ENCODE results near the gene EIF4G1. TPM values are rescaled to one million over a fixed set of nuclear protein-coding genes. Genes with fewer than 3 reads are reported as not detected.

EIF4G1 gene
- total and polyA plus RNA-seq, 7 donors = 62.9 to 249 (median 168) TPM

- Histone ChIP-seq H3K27ac (peak overlapping the region in 1 of 4 donors; percentile 24), H3K9me3 (no peaks in the 10 kb centered on the region), H3K4me3 (no peak overlapping the region), H3K36me3 (peaks cover 96 to 100% (median 100%) of the 10 kb centered on the region in 4 donors), H3K27me3 (no peaks in the 10 kb centered on the region), H3K4me1 (peaks cover 0 to 12% (median 7%) of the 10 kb centered on the region in 4 donors)
- WGBS, 2 donors = 97% methylated on average over 21 of the region's 21 CpGs
- TF ChIP-seq CTCF (IDR thresholded peaks at IDR 0.05) = no peak
- no peak for TF ChIP-seq EP300 (IDR thresholded peaks at IDR 0.05)
- no peak for TF ChIP-seq POLR2AphosphoS5 (IDR thresholded peaks at IDR 0.05)
- TF ChIP-seq POLR2A (IDR thresholded peaks at IDR 0.05) = no peak
- intact Hi-C loops (cut with DNase I) = no loop called here
- DNase-seq = no peak
These were observed 12.8 kb downstream of the EIF4G1 start for GRCh38 chr3:184327171-184327570.

- H3K4me3 ChIP-seq = no peak overlapping the region
- H3K27me3 ChIP-seq = no peaks in the 10 kb centered on the region
- H3K4me1 ChIP-seq = peaks cover 0 to 7% (median 3%) of the 10 kb centered on the region in 4 donors
- no peak for TF ChIP-seq POLR2AphosphoS5 (IDR thresholded peaks at IDR 0.05)
- TF ChIP-seq POLR2A (IDR thresholded peaks at IDR 0.05) = no peak
- no peak for TF ChIP-seq CTCF (IDR thresholded peaks at IDR 0.05)
- no peak for TF ChIP-seq EP300 (IDR thresholded peaks at IDR 0.05)
- H3K27ac ChIP-seq = no peak overlapping the region
- 46 to 63% methylated on average over 3 of the region's 3 CpGs for WGBS, 2 donors
- intact Hi-C loops (cut with DNase I) = no loop called here
- H3K36me3 ChIP-seq = peaks cover 83 to 100% (median 100%) of the 10 kb centered on the region in 4 donors
- no peak for DNase-seq
- H3K9me3 ChIP-seq = no peaks in the 10 kb centered on the region
These were observed 14.1 kb downstream of the EIF4G1 start for GRCh38 chr3:184328516-184328915.

- no peaks in the 10 kb centered on the region for H3K27me3 ChIP-seq
- no peaks in the 10 kb centered on the region for H3K9me3 ChIP-seq
- TF ChIP-seq POLR2AphosphoS5 (IDR thresholded peaks at IDR 0.05) (peak in 1 of 4 donors; percentile 25), EP300 (IDR thresholded peaks at IDR 0.05) (no peak), POLR2A (IDR thresholded peaks at IDR 0.05) (no peak), CTCF (IDR thresholded peaks at IDR 0.05) (no peak)
- peak overlapping the region; percentile 17 to 100 (median 80) for H3K27ac ChIP-seq
- H3K4me1 ChIP-seq = peaks cover 3 to 25% (median 20%) of the 10 kb centered on the region in 4 donors
- H3K36me3 ChIP-seq = peaks cover 43 to 78% (median 75%) of the 10 kb centered on the region in 4 donors
- no peak for DNase-seq
- no peak overlapping the region for H3K4me3 ChIP-seq
- WGBS, 2 donors = 86 to 89% methylated on average over 10 of the region's 10 CpGs
- intact Hi-C loops (cut with DNase I) = loop anchor here (10.0 kb wide), 1 partner anchor 698 kb away; the partner anchor contains the start of gene KLHL24
These were observed 18.1 kb downstream of the EIF4G1 start for GRCh38 chr3:184332370-184333090.

- H3K4me3 ChIP-seq = no peak overlapping the region
- intact Hi-C loops (cut with DNase I) = loop anchor here (10.0 kb wide), 1 partner anchor 698 kb away; the partner anchor contains the start of gene KLHL24
- no peak for TF ChIP-seq POLR2A (IDR thresholded peaks at IDR 0.05)
- no peak for TF ChIP-seq POLR2AphosphoS5 (IDR thresholded peaks at IDR 0.05)
- no peak for TF ChIP-seq CTCF (IDR thresholded peaks at IDR 0.05)
- TF ChIP-seq EP300 (IDR thresholded peaks at IDR 0.05) = no peak
- H3K36me3 ChIP-seq = peaks cover 36 to 72% (median 69%) of the 10 kb centered on the region in 4 donors
- DNase-seq = no peak
- H3K9me3 ChIP-seq = no peaks in the 10 kb centered on the region
- H3K27me3 ChIP-seq = no peaks in the 10 kb centered on the region
- 84 to 90% methylated on average over 6 of the region's 6 CpGs for WGBS, 2 donors
- peak overlapping the region in 3 of 4 donors; percentile 61 to 100 (median 99) for H3K27ac ChIP-seq
- peaks cover 3 to 32% (median 27%) of the 10 kb centered on the region in 4 donors for H3K4me1 ChIP-seq
These were observed 18.8 kb downstream of the EIF4G1 start for GRCh38 chr3:184333190-184333589.

Measured in sigmoid colon (tissue), 7 donors.